H1 (cell line): Measurements from ENCODE around the gene ASB16. TPM values are rescaled to one million over a fixed set of nuclear protein-coding genes. Genes with fewer than 3 reads are reported as not detected.

Experiments used
- CTCF ChIA-PET: fragments of 300-600 bp; sonication (Branson Sonifier 250); formaldehyde crosslinking; loops from one replicate; lab custom pipeline; 2021; ENCODE audit not compliant: partially characterized antibody; lab: Charles Lee
- POLR2A ChIA-PET: fragments of 300-600 bp; sonication (Branson Sonifier 250); formaldehyde crosslinking; loops from one replicate; lab custom pipeline; 2021; ENCODE audit warnings: inconsistent platforms; ENCODE audit not compliant: partially characterized antibody; lab: Charles Lee
- DNase-seq, 2 experiments: peaks; one replicate each; pipeline versions ENCODE4 v3.0.0 to v3.0.0-alpha.2; 2010 to 2022; ENCODE audit warnings: low spot score in 2 of 2, low read depth in 1 of 2, mixed read lengths in 1 of 2
- FAIRE-seq: peaks from 2 replicates; lab custom pipeline; 2011; peaks lifted over from hg19 to GRCh38; lab: Jason Lieb, UNC
- H2AFZ ChIP-seq: 2 replicates; pipeline ENCODE4 v1.8.1; 2012; ENCODE audit warnings: low read length, inconsistent platforms
- H2AK5ac ChIP-seq: 2 replicates; pipeline ENCODE4 v1.6.1; 2013; ENCODE audit warnings: low read depth, low read length
- H2BK120ac ChIP-seq: replicated peaks from 2 replicates; pipeline ENCODE3; 2013; ENCODE audit warnings: low read depth, low read length, inconsistent platforms
- H2BK12ac ChIP-seq: 2 replicates; pipeline ENCODE4 v1.6.1; 2013; ENCODE audit warnings: low read depth, low read length
- H2BK15ac ChIP-seq: 2 replicates; pipeline ENCODE4 v1.6.1; 2013; ENCODE audit warnings: low read length
- H2BK20ac ChIP-seq: 2 replicates; pipeline ENCODE4 v1.6.1; 2013; ENCODE audit warnings: low read length
- H2BK5ac ChIP-seq: 2 replicates; pipeline ENCODE4 v1.6.1; 2013; ENCODE audit warnings: low read depth, low read length
- H3K14ac ChIP-seq: 2 replicates; pipeline ENCODE4 v1.6.1; 2013; ENCODE audit warnings: inconsistent platforms; ENCODE audit not compliant: insufficient read length
- H3K18ac ChIP-seq: 2 replicates; pipeline ENCODE4 v1.6.1; 2013; ENCODE audit warnings: low read length; ENCODE audit errors: extremely low read depth
- H3K23ac ChIP-seq: 2 replicates; pipeline ENCODE4 v1.6.1; 2013; ENCODE audit warnings: inconsistent platforms; ENCODE audit not compliant: insufficient read length
- H3K23me2 ChIP-seq: 2 replicates; pipeline ENCODE4 v1.6.1; 2013; ENCODE audit warnings: low read depth, low read length
- H3K27ac ChIP-seq: 2 replicates; pipeline ENCODE4 v1.6.1; 2011; ENCODE audit warnings: low read depth, low read length, inconsistent platforms
- H3K27me3 ChIP-seq, 4 experiments: replicated peaks in 1 of 4; 1 replicate in 1 of 4; 2 replicates in 3 of 4; pipeline versions ENCODE4 v1.6.1 to v1.8.1; 2011 to 2013; ENCODE audit warnings: low read length in 3 of 4, mild to moderate bottlenecking in 3 of 4, inconsistent platforms in 2 of 4, mixed read lengths in 2 of 4, moderate library complexity in 1 of 4; ENCODE audit not compliant: control insufficient read depth in 3 of 4, insufficient read depth in 3 of 4; ENCODE audit errors: extremely low read depth in 1 of 4
- H3K36me3 ChIP-seq, 4 experiments: 2 replicates each; pipeline versions ENCODE4 v1.6.1 to v1.8.1; 2011 to 2013; ENCODE audit warnings: mild to moderate bottlenecking in 4 of 4, low read length in 3 of 4, moderate library complexity in 2 of 4, control low read depth in 1 of 4, inconsistent platforms in 1 of 4; ENCODE audit not compliant: insufficient read depth in 4 of 4, control insufficient read depth in 2 of 4
- H3K4ac ChIP-seq: replicated peaks from 2 replicates; pipeline ENCODE3; 2013; ENCODE audit warnings: low read length, low read depth, mixed read lengths, inconsistent platforms; ENCODE audit not compliant: insufficient read length
- H3K4me1 ChIP-seq, 4 experiments: replicated peaks in 1 of 4; 1 replicate in 1 of 4; 2 replicates in 3 of 4; pipeline versions ENCODE4 v1.6.1 to v1.8.1; 2011 to 2013; ENCODE audit warnings: low read length in 3 of 4, inconsistent platforms in 2 of 4, mixed read lengths in 1 of 4; ENCODE audit not compliant: insufficient read depth in 4 of 4, control insufficient read depth in 3 of 4
- H3K4me2 ChIP-seq, 2 experiments: 2 replicates each; pipeline versions ENCODE4 v1.6.1 to v1.8.1; 2011 to 2013; ENCODE audit warnings: low read depth in 2 of 2, low read length in 2 of 2, control low read depth in 1 of 2, inconsistent platforms in 1 of 2, mild to moderate bottlenecking in 1 of 2; ENCODE audit not compliant: insufficient read depth in 1 of 2
- H3K4me3 ChIP-seq, 4 experiments: fragments of 200-600, 300-600 bp in 1 of 4; sonication (generic), shearing (Covaris generic), sonication (Bioruptor Twin) in 1 of 4; 2 replicates each; pipeline versions ENCODE4 v1.5.1 to v1.8.1; 2011 to 2016; ENCODE audit warnings: low read length in 4 of 4, low read depth in 3 of 4, control low read depth in 2 of 4, inconsistent platforms in 2 of 4, mild to moderate bottlenecking in 2 of 4, mixed read lengths in 1 of 4, moderate library complexity in 1 of 4; ENCODE audit not compliant: insufficient read depth in 2 of 4; ENCODE audit errors: extremely low read depth in 1 of 4
- H3K56ac ChIP-seq: replicated peaks from 2 replicates; pipeline ENCODE3; 2013; ENCODE audit warnings: low read depth, mild to moderate bottlenecking, mixed read lengths, low read length, inconsistent platforms; ENCODE audit not compliant: insufficient read length
- H3K79me1 ChIP-seq: 2 replicates; pipeline ENCODE4 v1.6.1; 2013; ENCODE audit warnings: low read depth, low read length, control low read depth
- H3K79me2 ChIP-seq, 2 experiments: 2 replicates each; pipeline versions ENCODE4 v1.6.1 to v1.8.1; 2012 to 2013; ENCODE audit warnings: low read length in 2 of 2, mild to moderate bottlenecking in 2 of 2, inconsistent platforms in 1 of 2; ENCODE audit not compliant: insufficient read depth in 2 of 2, control insufficient read depth in 1 of 2
- H3K9ac ChIP-seq, 4 experiments: replicated peaks in 1 of 4; 1 replicate in 1 of 4; 2 replicates in 3 of 4; pipeline versions ENCODE4 v1.6.1 to v1.8.1; 2011 to 2013; ENCODE audit warnings: low read depth in 3 of 4, low read length in 3 of 4, control low read depth in 2 of 4, mild to moderate bottlenecking in 2 of 4, moderate library complexity in 2 of 4, inconsistent platforms in 1 of 4; ENCODE audit errors: extremely low read depth in 1 of 4
- H3K9me3 ChIP-seq, 2 experiments: 2 replicates each; pipeline versions ENCODE4 v1.6.1 to v1.8.1; 2012 to 2013; ENCODE audit warnings: mild to moderate bottlenecking in 2 of 2, moderate library complexity in 2 of 2, control low read depth in 1 of 2, inconsistent platforms in 1 of 2, low read depth in 1 of 2, low read length in 1 of 2, mixed read lengths in 1 of 2; ENCODE audit not compliant: insufficient read depth in 2 of 2
- H4K20me1 ChIP-seq, 2 experiments: replicated peaks in 1 of 2; 2 replicates each; pipeline versions ENCODE3 to v1.8.1; 2011 to 2013; ENCODE audit warnings: inconsistent platforms in 2 of 2, low read length in 2 of 2, mild to moderate bottlenecking in 1 of 2; ENCODE audit not compliant: insufficient read depth in 2 of 2, control insufficient read depth in 1 of 2
- H4K5ac ChIP-seq: 2 replicates; pipeline ENCODE4 v1.6.1; 2013; ENCODE audit warnings: low read length, low read depth, mixed read lengths, inconsistent platforms; ENCODE audit not compliant: insufficient read length
- H4K8ac ChIP-seq: 2 replicates; pipeline ENCODE4 v1.8.0; 2013; ENCODE audit warnings: mild to moderate bottlenecking, moderate library complexity, low read length, inconsistent platforms; ENCODE audit not compliant: insufficient read depth; ENCODE audit errors: extremely low read depth
- H4K91ac ChIP-seq: replicated peaks from 2 replicates; pipeline ENCODE3; 2013; ENCODE audit warnings: low read length, mixed read lengths, inconsistent platforms; ENCODE audit not compliant: insufficient read length
- CREB1 ChIP-seq: IDR thresholded peaks from 2 replicates; pipeline ENCODE4 v1.6.1; 2012; ENCODE audit warnings: inconsistent platforms
- EGR1 ChIP-seq: IDR thresholded peaks from 2 replicates; pipeline ENCODE4 v1.6.1; 2011; ENCODE audit warnings: low read depth, low read length, borderline replicate concordance
- EP300 ChIP-seq, 2 experiments: IDR thresholded peaks; 1 replicate in 1 of 2; 2 replicates in 1 of 2; pipeline ENCODE4 v1.6.1; 2011 to 2012; ENCODE audit warnings: low read depth in 2 of 2, low read length in 2 of 2, mild to moderate bottlenecking in 2 of 2, borderline replicate concordance in 1 of 2, inconsistent platforms in 1 of 2, moderate library complexity in 1 of 2
- RFX5 ChIP-seq: IDR thresholded peaks from 2 replicates; pipeline ENCODE4 v1.6.1; 2011; ENCODE audit warnings: low read depth, low read length, improper control_type of control experiment, borderline replicate concordance
- SP1 ChIP-seq: IDR thresholded peaks from 2 replicates; pipeline ENCODE4 v1.6.1; 2011; ENCODE audit warnings: low read depth, low read length
- SRF ChIP-seq: IDR thresholded peaks from 2 replicates; pipeline ENCODE4 v1.6.1; 2011; ENCODE audit warnings: mild to moderate bottlenecking, low read depth, low read length, moderate library complexity
- WGBS, 2 experiments: shearing (Covaris generic) in 1 of 2; methylation state at CpG; one replicate each; pipeline versions ENCODE4 v1.1.6 to v1.1.7; 2013 to 2015; ENCODE audit warnings: low lambda C conversion rate in 2 of 2, mixed read lengths in 2 of 2, inconsistent platforms in 1 of 2, low coverage in 1 of 2, missing lambda C conversion rate in 1 of 2; ENCODE audit not compliant: insufficient replicate concordance in 2 of 2, insufficient coverage in 1 of 2, insufficient read length in 1 of 2; ENCODE audit errors: extremely low coverage in 1 of 2, missing lambda C conversion rate in 1 of 2; 5-methylcytosine and 5-hydroxymethylcytosine counted together
- polyA plus RNA-seq, 7 experiments: library from polyadenylated mRNA; depleted of rRNA in 3 of 7; stranded (reverse) in 5 of 7; unstranded in 2 of 7; fragments of >200 nt in 5 of 7; fragments of 200-250 nt in 2 of 7; gene quantifications; 1 replicate in 5 of 7; 2 replicates in 1 of 7; 4 replicates in 1 of 7; pipeline versions ENCODE4 v1.2.1 to v1.2.3, GENCODE V29; 2011 to 2013; ENCODE audit warnings: missing spikeins in 2 of 7, mixed read lengths in 2 of 7
- total RNA-seq: library from RNA; stranded (reverse); fragmentation: NEBNext Ultra II Directional; extraction: Animal tissue kit (Norgen Biotek cat#: 25700); gene quantifications from 2 replicates; pipeline ENCODE4 v1.2.1, GENCODE V29; 2021
- TF ChIP-seq, protein P1 (sequence below): IDR thresholded peaks from 2 replicates; pipeline ENCODE4 v1.6.1; 2012; ENCODE audit warnings: low read length, inconsistent platforms

ASB16 gene
- total and polyA plus RNA-seq, 2 of the 8 experiments (the other 6 are each of a cell fraction or from before 2014, with no cell fraction given), result 0.05 TPM; not detected in 1

DNA sequence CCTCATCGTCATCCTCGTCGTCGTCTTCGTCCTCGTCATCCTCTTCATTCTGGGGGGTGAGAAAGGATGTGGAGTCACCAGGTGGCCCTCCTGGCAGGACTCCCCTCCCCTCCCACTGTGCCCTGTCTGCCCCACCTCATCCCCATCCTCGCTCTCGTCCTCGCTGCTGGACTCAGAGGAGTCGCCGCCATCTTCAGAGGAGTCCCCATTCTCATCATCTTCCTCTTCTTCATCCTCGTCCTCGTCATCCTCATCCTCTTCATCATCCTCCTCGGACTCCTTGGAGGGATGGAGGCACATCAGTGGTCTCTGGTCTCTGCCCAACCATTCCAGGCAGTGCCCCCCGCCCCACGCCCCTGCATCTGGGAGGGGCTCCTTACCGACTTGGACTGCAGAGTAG is 36.8 kb downstream of the ASB16 start:
- CTCF ChIA-PET, result interaction anchor here (0.8 to 12.7 kb wide), 6 partner anchors 14 to 143 kb away, joined by 3 to 158 read pairs (median 4); partner anchors contain the start of genes ASB16 and GRN
- peaks cover 24 to 48% (median 33%) of the 10 kb centered on the region in 4 experiments for H3K36me3 ChIP-seq

More for the DNA sequence above, 36.8 kb downstream of the ASB16 start:
- DNase-seq (no peak), FAIRE-seq (no peak)
- H3K4me3 ChIP-seq, result no peak overlapping the region
- H4K91ac ChIP-seq, result no peak overlapping the region
- H2BK15ac ChIP-seq, result no peak overlapping the region
- TF ChIP-seq SRF, result no peak
- no peak for TF ChIP-seq RFX5
- TF ChIP-seq SP1, result no peak
- TF ChIP-seq CREB1, result no peak
- no peak for TF ChIP-seq EP300 (IDR thresholded peaks at IDR 0.05; ENCODE audit: borderline replicate concordance in 1 of 2, low read depth in 2 of 2, low read length in 2 of 2)
- TF ChIP-seq, protein P1, sequence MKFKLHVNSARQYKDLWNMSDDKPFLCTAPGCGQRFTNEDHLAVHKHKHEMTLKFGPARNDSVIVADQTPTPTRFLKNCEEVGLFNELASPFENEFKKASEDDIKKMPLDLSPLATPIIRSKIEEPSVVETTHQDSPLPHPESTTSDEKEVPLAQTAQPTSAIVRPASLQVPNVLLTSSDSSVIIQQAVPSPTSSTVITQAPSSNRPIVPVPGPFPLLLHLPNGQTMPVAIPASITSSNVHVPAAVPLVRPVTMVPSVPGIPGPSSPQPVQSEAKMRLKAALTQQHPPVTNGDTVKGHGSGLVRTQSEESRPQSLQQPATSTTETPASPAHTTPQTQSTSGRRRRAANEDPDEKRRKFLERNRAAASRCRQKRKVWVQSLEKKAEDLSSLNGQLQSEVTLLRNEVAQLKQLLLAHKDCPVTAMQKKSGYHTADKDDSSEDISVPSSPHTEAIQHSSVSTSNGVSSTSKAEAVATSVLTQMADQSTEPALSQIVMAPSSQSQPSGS, result no peak
- TF ChIP-seq EGR1, result no peak
- H3K18ac ChIP-seq, result no peak overlapping the region
- no peak overlapping the region for H3K4me2 ChIP-seq
- H2AFZ ChIP-seq, result no peak overlapping the region
- no peak overlapping the region for H2BK20ac ChIP-seq
- no peak overlapping the region for H2BK120ac ChIP-seq
- no peak overlapping the region for H4K8ac ChIP-seq
- no peak overlapping the region for H3K4ac ChIP-seq
- no peaks in the 10 kb centered on the region for H3K79me2 ChIP-seq
- no peaks in the 10 kb centered on the region for H3K9me3 ChIP-seq
- H3K23me2 ChIP-seq, result no peaks in the 10 kb centered on the region
- H3K9ac ChIP-seq, result no peak overlapping the region
- H3K27me3 ChIP-seq, result no peaks in the 10 kb centered on the region
- H4K20me1 ChIP-seq, result peaks cover 0 to 5% of the 10 kb centered on the region in 2 experiments
- H3K4me1 ChIP-seq, result peaks cover 3 to 16% (median 5%) of the 10 kb centered on the region in 4 experiments; a peak in 6 of 7 replicates
- H3K23ac ChIP-seq, result no peak overlapping the region
- no peak overlapping the region for H3K27ac ChIP-seq
- WGBS, 2 experiments, result 92 to 100% methylated on average over 3 to 17 of the region's 17 CpGs
- H2AK5ac ChIP-seq, result no peak overlapping the region
- no peaks in the 10 kb centered on the region; the same call in 1 of the 2 replicates for H3K79me1 ChIP-seq
- POLR2A ChIA-PET, result interaction anchor here (1.4 to 10.4 kb wide), 8 partner anchors 9 to 144 kb away, joined by 3 to 135 read pairs (median 6); partner anchors contain the start of gene SLC25A39
- no peak overlapping the region for H4K5ac ChIP-seq
- no peak overlapping the region for H3K14ac ChIP-seq
- H2BK5ac ChIP-seq, result no peak overlapping the region
- H3K56ac ChIP-seq, result no peak overlapping the region
- no peak overlapping the region for H2BK12ac ChIP-seq
